Iris pigment epithelial cell (primary cell): ENCODE results near the gene MTMR10.
A peak's percentile ranks its signal among the peaks of the same experiment; 100 is the strongest.

Experiments
- DNase-seq: peaks from one replicate; pipeline ENCODE4 v3.0.0-alpha.2; 2011; ENCODE audit warnings: low read depth

The MTMR10 gene

GRCh38 chr15:30991255-30992235 lies at the start of gene MTMR10:
TSS of gene MTMR10 (minus strand) at chr15:30991628. CDS start at chr15:30991506, 122 bp downstream.
- peak; percentile 75 for DNase-seq

- DNase-seq, result no peak
Observed at GRCh38 chr15:31040611-31041010, 49.2 kb upstream of the MTMR10 start.

GRCh38 chr15:31039961-31040360 lies 48.5 kb upstream of the MTMR10 start:
- DNase-seq, result no peak

- no peak for DNase-seq
Observed at GRCh38 chr15:31037731-31038477, 46.5 kb upstream of the MTMR10 start.

- DNase-seq, result no peak
Observed at GRCh38 chr15:31036783-31037182, 45.4 kb upstream of the MTMR10 start.

- DNase-seq, result no peak
Observed at GRCh38 chr15:31035610-31036009, 44.2 kb upstream of the MTMR10 start.

- DNase-seq, result peak; percentile 12
Observed at GRCh38 chr15:31034152-31034551, 42.7 kb upstream of the MTMR10 start.

GRCh38 chr15:31032961-31033371 lies 41.5 kb upstream of the MTMR10 start:
- peak; percentile 38 for DNase-seq

GRCh38 chr15:31031471-31032067 lies 40.1 kb upstream of the MTMR10 start:
- peak; percentile 78 for DNase-seq

GRCh38 chr15:31027910-31028578 lies 36.6 kb upstream of the MTMR10 start:
- no peak for DNase-seq

- no peak for DNase-seq
Observed at GRCh38 chr15:31025996-31026395, 34.6 kb upstream of the MTMR10 start.

- DNase-seq, result peak; percentile 47
Observed at GRCh38 chr15:31024979-31025378, 33.6 kb upstream of the MTMR10 start.

GRCh38 chr15:31024330-31024729 lies 32.9 kb upstream of the MTMR10 start:
- DNase-seq, result peak; percentile 93

- no peak for DNase-seq
Observed at GRCh38 chr15:31023841-31024240, 32.4 kb upstream of the MTMR10 start.

- no peak for DNase-seq
Observed at GRCh38 chr15:31021067-31021665, 29.7 kb upstream of the MTMR10 start.

GRCh38 chr15:31020542-31020941 lies 29.1 kb upstream of the MTMR10 start:
- no peak for DNase-seq

GRCh38 chr15:31019986-31020385 lies 28.6 kb upstream of the MTMR10 start:
- DNase-seq, result no peak

GRCh38 chr15:31017311-31017710 lies 25.9 kb upstream of the MTMR10 start:
- no peak for DNase-seq

GRCh38 chr15:31016446-31016915 lies 25.1 kb upstream of the MTMR10 start:
- DNase-seq, result peak; percentile 88

- DNase-seq, result no peak
Observed at GRCh38 chr15:31014608-31014925, 23.1 kb upstream of the MTMR10 start.

GRCh38 chr15:31013863-31014607 lies 22.6 kb upstream of the MTMR10 start:
- no peak for DNase-seq
